Measurements from ENCODE around the gene CISTR. TPM values are rescaled to one million over a fixed set of nuclear protein-coding genes. Genes with fewer than 3 reads are reported as not detected.
"Not testable (repeated sequence)": the region's sequence is repeated elsewhere in the genome, so short reads cannot be mapped to it uniquely, and the experiment has no call there.

Gene CISTR
- total RNA-seq, 1 donor, result not detected

- no peak overlapping the region for H3K4me3 ChIP-seq (ENCODE audit: low read depth, low read length)
- DNase-seq (ENCODE audit: low read depth), result peak; percentile 19
- TF ChIP-seq, protein P1, sequence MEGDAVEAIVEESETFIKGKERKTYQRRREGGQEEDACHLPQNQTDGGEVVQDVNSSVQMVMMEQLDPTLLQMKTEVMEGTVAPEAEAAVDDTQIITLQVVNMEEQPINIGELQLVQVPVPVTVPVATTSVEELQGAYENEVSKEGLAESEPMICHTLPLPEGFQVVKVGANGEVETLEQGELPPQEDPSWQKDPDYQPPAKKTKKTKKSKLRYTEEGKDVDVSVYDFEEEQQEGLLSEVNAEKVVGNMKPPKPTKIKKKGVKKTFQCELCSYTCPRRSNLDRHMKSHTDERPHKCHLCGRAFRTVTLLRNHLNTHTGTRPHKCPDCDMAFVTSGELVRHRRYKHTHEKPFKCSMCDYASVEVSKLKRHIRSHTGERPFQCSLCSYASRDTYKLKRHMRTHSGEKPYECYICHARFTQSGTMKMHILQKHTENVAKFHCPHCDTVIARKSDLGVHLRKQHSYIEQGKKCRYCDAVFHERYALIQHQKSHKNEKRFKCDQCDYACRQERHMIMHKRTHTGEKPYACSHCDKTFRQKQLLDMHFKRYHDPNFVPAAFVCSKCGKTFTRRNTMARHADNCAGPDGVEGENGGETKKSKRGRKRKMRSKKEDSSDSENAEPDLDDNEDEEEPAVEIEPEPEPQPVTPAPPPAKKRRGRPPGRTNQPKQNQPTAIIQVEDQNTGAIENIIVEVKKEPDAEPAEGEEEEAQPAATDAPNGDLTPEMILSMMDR (IDR thresholded peaks at IDR 0.05; ENCODE audit: insufficient read depth, low read depth, low read length), result no peak
These were observed 15.1 kb upstream of the CISTR start for GRCh38 chr12:53766881-53767280.

DNA sequence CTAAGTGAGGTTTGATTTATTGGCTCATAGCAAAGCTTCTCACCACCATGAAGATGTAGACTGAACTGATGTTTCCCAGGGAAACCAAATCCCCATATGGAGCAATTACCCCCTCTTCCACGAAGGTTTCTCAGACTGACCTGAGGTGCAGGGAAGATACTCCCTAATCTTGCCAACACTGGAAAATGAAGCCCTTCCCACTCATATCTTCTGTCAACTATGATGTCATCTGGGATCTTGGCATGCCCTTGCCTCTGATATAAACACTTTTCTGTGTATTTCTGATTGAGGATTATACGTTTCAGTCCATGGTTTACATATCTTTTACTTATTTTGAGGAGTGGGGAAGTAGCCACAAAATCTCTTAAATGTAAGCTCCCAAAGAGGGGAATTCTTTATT, 14.1 kb upstream of the CISTR start:
- TF ChIP-seq, protein P1 (IDR thresholded peaks at IDR 0.05; ENCODE audit: insufficient read depth, low read depth, low read length), result no peak
- DNase-seq (ENCODE audit: low read depth), result no peak
- no peak overlapping the region for H3K4me3 ChIP-seq (ENCODE audit: low read depth, low read length)

- TF ChIP-seq, protein P1 (IDR thresholded peaks at IDR 0.05; ENCODE audit: insufficient read depth, low read depth, low read length), result no peak
- no peak overlapping the region for H3K4me3 ChIP-seq (ENCODE audit: low read depth, low read length)
- no peak for DNase-seq (ENCODE audit: low read depth)
These were observed 12.8 kb upstream of the CISTR start for GRCh38 chr12:53764615-53765014.

DNA sequence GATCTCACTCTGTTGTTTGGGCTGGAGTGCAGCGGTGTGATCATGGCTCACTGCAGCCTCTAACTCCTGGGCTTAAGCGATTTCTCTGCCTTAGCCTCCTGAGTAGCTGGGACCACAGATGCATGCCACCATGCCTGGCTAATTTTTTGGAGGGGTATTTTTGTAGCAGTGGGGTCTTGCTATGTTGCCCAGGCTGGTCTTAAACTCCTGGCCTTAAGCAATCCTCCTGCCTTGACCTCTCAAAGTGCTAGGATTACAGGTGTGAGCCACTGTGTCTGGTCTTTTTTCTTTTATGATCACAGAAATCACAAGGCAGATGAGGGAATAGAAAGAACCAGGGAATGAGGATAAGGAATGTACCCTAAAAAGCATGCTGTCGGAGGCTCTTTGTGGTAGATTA, 11.0 kb upstream of the CISTR start:
- DNase-seq (ENCODE audit: low read depth); H3K4me3 ChIP-seq (ENCODE audit: low read depth, low read length): not testable (repeated sequence)

- no peak overlapping the region for H3K4me3 ChIP-seq (ENCODE audit: low read depth, low read length)
- TF ChIP-seq, protein P1 (IDR thresholded peaks at IDR 0.05; ENCODE audit: insufficient read depth, low read depth, low read length), result no peak
- DNase-seq (ENCODE audit: low read depth), result no peak
These were observed 9.5 kb upstream of the CISTR start for GRCh38 chr12:53761306-53761705.

- DNase-seq (ENCODE audit: low read depth), result no peak
- no peak overlapping the region for H3K4me3 ChIP-seq (ENCODE audit: low read depth, low read length)
- TF ChIP-seq, protein P1 (IDR thresholded peaks at IDR 0.05; ENCODE audit: insufficient read depth, low read depth, low read length), result no peak
These were observed 7.5 kb upstream of the CISTR start for GRCh38 chr12:53759261-53759660.

GRCh38 chr12:53758730-53759103, 6.9 kb upstream of the CISTR start:
- H3K4me3 ChIP-seq (ENCODE audit: low read depth, low read length), result no peak overlapping the region
- TF ChIP-seq, protein P1 (IDR thresholded peaks at IDR 0.05; ENCODE audit: insufficient read depth, low read depth, low read length), result no peak
- no peak for DNase-seq (ENCODE audit: low read depth)
